HG03442 (cell line): Measurements from ENCODE around the gene RANBP17.

Experiments used
- ATAC-seq: cut with Tn5 transposase; IDR thresholded peaks from one replicate; pipeline ENCODE4 v1.9.1; 2021; ENCODE audit warnings: mild to moderate bottlenecking, moderate library complexity; ENCODE audit not compliant: unreplicated experiment

Gene RANBP17

DNA sequence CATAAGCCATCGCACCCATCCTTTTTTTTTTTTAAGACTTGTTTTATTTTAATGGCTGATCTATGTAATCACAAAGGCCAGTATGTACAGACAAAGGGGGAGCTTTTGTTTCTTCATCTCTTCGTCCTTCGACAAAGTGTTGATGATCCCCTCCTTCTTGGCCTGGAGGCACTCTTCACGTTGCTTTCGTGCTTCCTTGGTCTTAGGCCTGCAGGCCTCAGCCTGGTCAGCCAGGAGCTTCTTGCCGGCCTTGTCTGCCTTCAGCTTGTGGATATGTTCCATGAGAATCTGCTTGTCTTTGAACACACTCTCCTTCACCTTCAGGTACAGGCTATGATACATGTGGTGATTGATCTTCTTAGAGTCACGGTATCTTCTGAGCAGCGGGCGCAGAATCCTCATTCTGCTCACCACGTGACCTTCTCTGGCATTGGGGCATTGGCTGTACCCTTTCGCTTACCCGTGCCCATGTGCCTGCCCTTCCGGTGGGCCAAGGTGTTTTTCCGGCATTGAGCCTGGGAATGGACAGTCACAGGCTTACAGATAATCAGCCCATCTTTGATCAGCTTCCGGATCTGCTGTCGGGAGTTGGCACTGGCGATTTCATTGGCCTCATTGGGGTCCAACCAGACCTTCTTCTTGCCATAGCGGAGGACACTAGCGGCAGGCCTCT lies 483.3 kb downstream of the RANBP17 start:
- ATAC-seq, result no peak
